Measurements from ENCODE around the gene ECE2.

- no peak for TF ChIP-seq ZNF155 (tag by site-specific recombination; IDR thresholded peaks at IDR 0.05)
- no peak for TF ChIP-seq ZNF280D (tag by site-specific recombination; IDR thresholded peaks at IDR 0.05)
- TF ChIP-seq ZNF585B (tag by site-specific recombination; IDR thresholded peaks at IDR 0.05), result no peak
- TF ChIP-seq ZNF140 (tag by site-specific recombination; IDR thresholded peaks at IDR 0.05), result no peak
Measured at GRCh38 chr3:184341925-184342324, 66.1 kb downstream of the ECE2 start.

All from HEK293 (cell line).